HCT116 (cell line): ENCODE results near the gene FDXR. TPM values are rescaled to one million over a fixed set of nuclear protein-coding genes. Genes with fewer than 3 reads are reported as not detected.
A peak's percentile ranks its signal among the peaks of the same experiment; 100 is the strongest.

Source experiments
- ATAC-seq: fragments of 200-7000 bp; cut with Tn5 transposase; 2 replicates; pipeline ENCODE4 v1.9.1; 2020; ENCODE audit warnings: mild to moderate bottlenecking, moderate library complexity
- BruUV-seq: library from RNA; stranded (reverse); fragments of 400-500 nt; replicated peaks from 2 replicates; lab custom pipeline; 2021; lab: Mats Ljungman, UMichigan
- CTCF ChIA-PET: fragments of 300-600 bp; sonication (Branson Sonifier 250); formaldehyde crosslinking; loops from one replicate; lab custom pipeline; 2021; ENCODE audit warnings: antibody characterized with exemption; lab: Charles Lee
- POLR2A ChIA-PET: fragments of 300-600, 350-600 bp; sonication (Branson Sonifier 250); formaldehyde crosslinking; loops from one replicate; lab custom pipeline; 2021; ENCODE audit warnings: antibody characterized with exemption; lab: Charles Lee
- RAD21 ChIA-PET, 2 experiments: fragments of 300-600 bp; sonication (Branson Sonifier 250); formaldehyde crosslinking; loops; one replicate each; lab custom pipeline; 2023; ENCODE audit warnings: low total read pairs in 2 of 2; ENCODE audit not compliant: uncharacterized antibody in 2 of 2, unreplicated experiment in 2 of 2, low non-redundant PET in 1 of 2; lab: Charles Lee
- DNase-seq: peaks from one replicate; pipeline ENCODE4 v3.0.0-alpha.2; 2010; ENCODE audit warnings: low read depth, low spot score
- H2AFZ ChIP-seq: fragments of 200-600 bp; shearing (Covaris generic), sonication (generic); 2 replicates; pipeline ENCODE4 v1.6.1; 2017; ENCODE audit warnings: low read depth, mixed run types, mixed read lengths, antibody characterized with exemption, low read length; ENCODE audit not compliant: poor library complexity, severe bottlenecking
- H3K27ac ChIP-seq: 2 replicates; pipeline ENCODE4 v1.5.1; 2012; ENCODE audit warnings: low read depth, low read length
- H3K27me3 ChIP-seq: fragments of 200-600 bp; sonication (generic); 2 replicates; pipeline ENCODE4 v1.6.1; 2016; ENCODE audit warnings: mixed run types, low read length, mixed read lengths; ENCODE audit not compliant: insufficient read depth
- H3K36me3 ChIP-seq, 2 experiments: fragments of 200-500 bp in 1 of 2; fragments of 200-600 bp in 1 of 2; sonication (Bioruptor generic) in 1 of 2; sonication (generic) in 1 of 2; 2 replicates each; pipeline versions ENCODE4 v1.5.1 to v1.6.1; 2014 to 2016; ENCODE audit warnings: low read length in 2 of 2, inconsistent platforms in 1 of 2, mixed read lengths in 1 of 2, mixed run types in 1 of 2; ENCODE audit not compliant: insufficient read depth in 2 of 2, control insufficient read depth in 1 of 2
- H3K4me1 ChIP-seq, 2 experiments: fragments of 200-600 bp in 1 of 2; sonication (generic) in 1 of 2; 2 replicates each; pipeline versions ENCODE4 v1.5.1 to v1.6.1; 2012 to 2017; ENCODE audit warnings: low read length in 2 of 2, inconsistent platforms in 1 of 2, mild to moderate bottlenecking in 1 of 2, mixed read lengths in 1 of 2, mixed run types in 1 of 2, moderate library complexity in 1 of 2; ENCODE audit not compliant: insufficient read depth in 2 of 2, control insufficient read depth in 1 of 2
- H3K4me2 ChIP-seq: fragments of 200-600 bp; sonication (generic); 2 replicates; pipeline ENCODE4 v1.6.1; 2017; ENCODE audit warnings: mixed run types, low read length, mixed read lengths
- H3K4me3 ChIP-seq, 2 experiments: fragments of 200-600 bp in 1 of 2; sonication (generic) in 1 of 2; replicated peaks in 1 of 2; 2 replicates each; pipeline ENCODE4 v1.5.1; 2011 to 2016; ENCODE audit warnings: low read length in 2 of 2, control low read depth in 1 of 2, low read depth in 1 of 2, mild to moderate bottlenecking in 1 of 2, mixed read lengths in 1 of 2, mixed run types in 1 of 2
- H3K79me2 ChIP-seq: fragments of 200-600 bp; sonication (generic); 2 replicates; pipeline ENCODE4 v1.6.1; 2017; ENCODE audit warnings: mild to moderate bottlenecking, mixed run types, low read length, moderate library complexity, mixed read lengths; ENCODE audit not compliant: insufficient read depth
- H3K9ac ChIP-seq: fragments of 200-600 bp; sonication (generic); 2 replicates; pipeline ENCODE4 v1.6.1; 2016; ENCODE audit warnings: low read length, mixed read lengths
- H3K9me2 ChIP-seq: fragments of 200-600 bp; sonication (generic), shearing (Covaris generic); 2 replicates; pipeline ENCODE4 v1.6.1; 2017; ENCODE audit warnings: mixed run types, mild to moderate bottlenecking, moderate library complexity; ENCODE audit not compliant: insufficient read depth
- H3K9me3 ChIP-seq, 2 experiments: fragments of 200-500 bp in 1 of 2; fragments of 200-600 bp in 1 of 2; sonication (Bioruptor generic) in 1 of 2; sonication (generic) in 1 of 2; 2 replicates each; pipeline ENCODE4 v1.6.1; 2014 to 2017; ENCODE audit warnings: low read length in 2 of 2, mixed read lengths in 2 of 2, inconsistent platforms in 1 of 2, low read depth in 1 of 2, mild to moderate bottlenecking in 1 of 2, mixed run types in 1 of 2, moderate library complexity in 1 of 2; ENCODE audit not compliant: control insufficient read depth in 1 of 2, insufficient read depth in 1 of 2
- H4K20me1 ChIP-seq: fragments of 200-600 bp; sonication (generic), shearing (Covaris generic); 2 replicates; pipeline ENCODE4 v1.6.1; 2017; ENCODE audit warnings: mixed run types, mild to moderate bottlenecking, moderate library complexity; ENCODE audit not compliant: insufficient read depth
- CBX3 ChIP-seq: IDR thresholded peaks from 2 replicates; pipeline ENCODE4 v1.6.1; 2012; ENCODE audit warnings: low read depth
- CEBPB ChIP-seq: IDR thresholded peaks from 2 replicates; pipeline ENCODE4 v1.6.1; 2012; ENCODE audit warnings: low read depth
- EGR1 ChIP-seq: IDR thresholded peaks from 2 replicates; pipeline ENCODE4 v1.6.1; 2012; ENCODE audit warnings: low read depth
- ELF1 ChIP-seq: IDR thresholded peaks from 2 replicates; pipeline ENCODE4 v1.6.1; 2012; ENCODE audit warnings: low read depth, borderline replicate concordance
- EZH2 ChIP-seq: fragments of 200-600 bp; sonication (generic); IDR thresholded peaks from 2 replicates; pipeline ENCODE4 v1.6.1; 2017; ENCODE audit warnings: antibody characterized with exemption, mixed run types
- EZH2phosphoT487 ChIP-seq: fragments of 200-600 bp; IDR thresholded peaks from 2 replicates; pipeline ENCODE4 v1.6.1; 2018; ENCODE audit warnings: antibody characterized with exemption, borderline replicate concordance
- FOSL1 ChIP-seq: IDR thresholded peaks from 2 replicates; pipeline ENCODE4 v1.6.1; 2012; ENCODE audit warnings: low read depth
- JUND ChIP-seq: IDR thresholded peaks from 2 replicates; pipeline ENCODE4 v1.6.1; 2012
- POLR2A ChIP-seq: IDR thresholded peaks from 2 replicates; pipeline ENCODE4 v1.7.0; 2011; ENCODE audit warnings: borderline replicate concordance; ENCODE audit not compliant: insufficient read depth, insufficient read length; ENCODE audit errors: extremely low read depth
- SIN3A ChIP-seq: IDR thresholded peaks from 2 replicates; pipeline ENCODE4 v1.6.1; 2012; ENCODE audit warnings: low read depth
- SP1 ChIP-seq: IDR thresholded peaks from 2 replicates; pipeline ENCODE4 v1.6.1; 2012; ENCODE audit warnings: low read depth
- TCF7L2 ChIP-seq: IDR thresholded peaks from 2 replicates; pipeline ENCODE4 v1.7.0; 2011; ENCODE audit warnings: borderline replicate concordance, inconsistent platforms; ENCODE audit not compliant: insufficient read depth, insufficient read length; ENCODE audit errors: extremely low read depth
- YY1 ChIP-seq: IDR thresholded peaks from 2 replicates; pipeline ENCODE4 v1.6.1; 2011; ENCODE audit warnings: low read length, low read depth, moderate library complexity, mild to moderate bottlenecking; ENCODE audit not compliant: insufficient replicate concordance; ENCODE audit errors: extremely low read depth
- ZFX ChIP-seq: fragments of 450-650 bp; IDR thresholded peaks from 2 replicates; pipeline ENCODE4 v1.6.1; 2017
- ZNF274 ChIP-seq: fragments of 200-500 bp; sonication (Bioruptor generic); IDR thresholded peaks from 2 replicates; pipeline ENCODE4 v1.6.1; 2014; ENCODE audit warnings: mild to moderate bottlenecking, low read depth, low read length, inconsistent platforms
- intact Hi-C: fragments of 100-400 bp; cut with micrococcal nuclease; formaldehyde crosslinking; loops from 2 replicates; pipeline ENCODE4 v1.10.0; 2022
- total RNA-seq: library from RNA; stranded (reverse); gene quantifications from one replicate; pipeline ENCODE4 v1.2.1, GENCODE V29; 2021; ENCODE audit not compliant: unreplicated experiment
- TF ChIP-seq, protein P1 (sequence below): IDR thresholded peaks from 2 replicates; pipeline ENCODE4 v1.6.1; 2012
- TF ChIP-seq, protein P2 (sequence below), 3 experiments: fragments of 200-600 bp in 1 of 3; sonication (generic) in 1 of 3; IDR thresholded peaks in 2 of 3; conservative IDR thresholded peaks in 1 of 3; 2 replicates each; pipeline ENCODE4 v1.5.1; 2012 to 2017; ENCODE audit warnings: low read depth in 2 of 3, low read length in 2 of 3, antibody characterized with exemption in 1 of 3, borderline replicate concordance in 1 of 3, control low read depth in 1 of 3, mild to moderate bottlenecking in 1 of 3, mixed read lengths in 1 of 3, mixed run types in 1 of 3, moderate library complexity in 1 of 3; ENCODE audit not compliant: insufficient read depth in 1 of 3
- TF ChIP-seq, protein P3 (sequence below): IDR thresholded peaks from 2 replicates; pipeline ENCODE4 v1.6.1; 2012
- TF ChIP-seq, protein P4 (sequence below): IDR thresholded peaks from 2 replicates; pipeline ENCODE4 v1.6.1; 2012; ENCODE audit warnings: low read depth

Gene FDXR
- total RNA-seq, 1 experiment from 2014 or later: 98.8 TPM

DNA sequence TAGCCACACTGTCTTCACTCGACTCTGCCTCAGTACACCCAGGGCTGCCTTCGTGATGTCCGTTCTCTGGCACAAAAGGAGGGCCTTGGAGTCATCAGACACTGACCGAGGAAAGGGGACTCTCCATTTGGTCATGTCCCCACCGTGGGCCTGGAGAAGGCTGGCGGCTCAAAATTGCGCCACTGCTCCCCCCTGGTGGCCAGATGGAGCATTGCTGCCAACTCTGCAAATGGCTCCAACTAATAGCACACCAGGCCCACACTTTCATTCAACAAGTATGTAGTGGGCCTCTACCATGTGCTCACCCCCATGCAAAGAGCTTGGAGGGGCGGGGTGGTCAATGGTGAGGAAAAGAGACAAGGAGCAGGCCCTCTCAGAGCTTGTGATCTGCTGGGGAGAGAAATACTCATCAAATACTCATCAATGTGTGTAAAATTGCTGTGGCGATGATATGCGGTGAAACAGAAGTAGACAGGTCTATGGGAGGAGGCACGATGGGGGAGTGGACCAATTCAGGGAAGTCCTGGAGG lies 7.9 kb downstream of the FDXR start:
- TF ChIP-seq ZNF274: no peak
- TF ChIP-seq YY1: peak; percentile 37
- TF ChIP-seq, protein P1, sequence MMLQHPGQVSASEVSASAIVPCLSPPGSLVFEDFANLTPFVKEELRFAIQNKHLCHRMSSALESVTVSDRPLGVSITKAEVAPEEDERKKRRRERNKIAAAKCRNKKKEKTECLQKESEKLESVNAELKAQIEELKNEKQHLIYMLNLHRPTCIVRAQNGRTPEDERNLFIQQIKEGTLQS: no peak
- TF ChIP-seq CBX3: no peak
- no peak for TF ChIP-seq JUND
- no peak for TF ChIP-seq EZH2phosphoT487
- no peak for TF ChIP-seq SP1
- no peak for TF ChIP-seq FOSL1
- TF ChIP-seq EGR1: no peak
- TF ChIP-seq TCF7L2: no peak
- TF ChIP-seq, protein P2, sequence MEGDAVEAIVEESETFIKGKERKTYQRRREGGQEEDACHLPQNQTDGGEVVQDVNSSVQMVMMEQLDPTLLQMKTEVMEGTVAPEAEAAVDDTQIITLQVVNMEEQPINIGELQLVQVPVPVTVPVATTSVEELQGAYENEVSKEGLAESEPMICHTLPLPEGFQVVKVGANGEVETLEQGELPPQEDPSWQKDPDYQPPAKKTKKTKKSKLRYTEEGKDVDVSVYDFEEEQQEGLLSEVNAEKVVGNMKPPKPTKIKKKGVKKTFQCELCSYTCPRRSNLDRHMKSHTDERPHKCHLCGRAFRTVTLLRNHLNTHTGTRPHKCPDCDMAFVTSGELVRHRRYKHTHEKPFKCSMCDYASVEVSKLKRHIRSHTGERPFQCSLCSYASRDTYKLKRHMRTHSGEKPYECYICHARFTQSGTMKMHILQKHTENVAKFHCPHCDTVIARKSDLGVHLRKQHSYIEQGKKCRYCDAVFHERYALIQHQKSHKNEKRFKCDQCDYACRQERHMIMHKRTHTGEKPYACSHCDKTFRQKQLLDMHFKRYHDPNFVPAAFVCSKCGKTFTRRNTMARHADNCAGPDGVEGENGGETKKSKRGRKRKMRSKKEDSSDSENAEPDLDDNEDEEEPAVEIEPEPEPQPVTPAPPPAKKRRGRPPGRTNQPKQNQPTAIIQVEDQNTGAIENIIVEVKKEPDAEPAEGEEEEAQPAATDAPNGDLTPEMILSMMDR (IDR thresholded peaks at IDR 0.05 in 2 of 3, conservative IDR thresholded peaks at IDR 0.05 in 1 of 3; ENCODE audit: borderline replicate concordance in 1 of 3, insufficient read depth in 1 of 3, low read depth in 2 of 3, low read length in 2 of 3): peak; percentile 89 to 100 (median 100)
- no peak for TF ChIP-seq SIN3A
- no peak for TF ChIP-seq EZH2
- TF ChIP-seq CEBPB: no peak
- 0 out of 2 replicates have a peak, but pooled peaks have one; percentile 20 for TF ChIP-seq ZFX
- no peak for TF ChIP-seq ELF1
- TF ChIP-seq, protein P3, sequence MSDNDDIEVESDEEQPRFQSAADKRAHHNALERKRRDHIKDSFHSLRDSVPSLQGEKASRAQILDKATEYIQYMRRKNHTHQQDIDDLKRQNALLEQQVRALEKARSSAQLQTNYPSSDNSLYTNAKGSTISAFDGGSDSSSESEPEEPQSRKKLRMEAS: no peak
- TF ChIP-seq, protein P4, sequence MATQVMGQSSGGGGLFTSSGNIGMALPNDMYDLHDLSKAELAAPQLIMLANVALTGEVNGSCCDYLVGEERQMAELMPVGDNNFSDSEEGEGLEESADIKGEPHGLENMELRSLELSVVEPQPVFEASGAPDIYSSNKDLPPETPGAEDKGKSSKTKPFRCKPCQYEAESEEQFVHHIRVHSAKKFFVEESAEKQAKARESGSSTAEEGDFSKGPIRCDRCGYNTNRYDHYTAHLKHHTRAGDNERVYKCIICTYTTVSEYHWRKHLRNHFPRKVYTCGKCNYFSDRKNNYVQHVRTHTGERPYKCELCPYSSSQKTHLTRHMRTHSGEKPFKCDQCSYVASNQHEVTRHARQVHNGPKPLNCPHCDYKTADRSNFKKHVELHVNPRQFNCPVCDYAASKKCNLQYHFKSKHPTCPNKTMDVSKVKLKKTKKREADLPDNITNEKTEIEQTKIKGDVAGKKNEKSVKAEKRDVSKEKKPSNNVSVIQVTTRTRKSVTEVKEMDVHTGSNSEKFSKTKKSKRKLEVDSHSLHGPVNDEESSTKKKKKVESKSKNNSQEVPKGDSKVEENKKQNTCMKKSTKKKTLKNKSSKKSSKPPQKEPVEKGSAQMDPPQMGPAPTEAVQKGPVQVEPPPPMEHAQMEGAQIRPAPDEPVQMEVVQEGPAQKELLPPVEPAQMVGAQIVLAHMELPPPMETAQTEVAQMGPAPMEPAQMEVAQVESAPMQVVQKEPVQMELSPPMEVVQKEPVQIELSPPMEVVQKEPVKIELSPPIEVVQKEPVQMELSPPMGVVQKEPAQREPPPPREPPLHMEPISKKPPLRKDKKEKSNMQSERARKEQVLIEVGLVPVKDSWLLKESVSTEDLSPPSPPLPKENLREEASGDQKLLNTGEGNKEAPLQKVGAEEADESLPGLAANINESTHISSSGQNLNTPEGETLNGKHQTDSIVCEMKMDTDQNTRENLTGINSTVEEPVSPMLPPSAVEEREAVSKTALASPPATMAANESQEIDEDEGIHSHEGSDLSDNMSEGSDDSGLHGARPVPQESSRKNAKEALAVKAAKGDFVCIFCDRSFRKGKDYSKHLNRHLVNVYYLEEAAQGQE: no peak
- TF ChIP-seq POLR2A: no peak
- ATAC-seq (peak; percentile 80), DNase-seq (peak; percentile 44)
- H3K4me1 ChIP-seq: peaks cover 0 to 17% of the 10 kb centered on the region in 2 experiments; a peak in 1 of 4 replicates
- CTCF ChIA-PET: interaction anchor here (0.6 to 2.1 kb wide), 9 partner anchors 8 to 299 kb away, joined by 4 to 15 read pairs (median 5); partner anchors contain the start of gene FDXR
- H3K79me2 ChIP-seq: no peaks in the 10 kb centered on the region
- no peaks in the 10 kb centered on the region for H3K9me2 ChIP-seq
- H3K36me3 ChIP-seq: peaks cover 7 to 15% of the 10 kb centered on the region in 2 experiments; a peak in 3 of 4 replicates
- no TSS peak for BruUV-seq
- no peaks in the 10 kb centered on the region for H4K20me1 ChIP-seq
- no peak overlapping the region for H3K4me3 ChIP-seq
- POLR2A ChIA-PET: interaction anchor here (3.0 kb wide), 1 partner anchor 9 kb away, joined by 23 read pairs; the partner anchor contains the start of gene FDXR
- no peak overlapping the region for H2AFZ ChIP-seq
- H3K27me3 ChIP-seq: no peaks in the 10 kb centered on the region
- intact Hi-C loops: loop anchor here (2.0 kb wide), 2 partner anchors 120 to 208 kb away; no protein-coding TSS in a partner anchor
- peak overlapping the region; percentile 23; the same call in 1 of the 2 replicates for H3K9ac ChIP-seq
- peak overlapping the region; percentile 7 for H3K27ac ChIP-seq
- H3K9me3 ChIP-seq: no peaks in the 10 kb centered on the region
- RAD21 ChIA-PET: interaction anchor here in 1 of 2 experiments (1.2 to 1.3 kb wide), 2 partner anchors 22 to 93 kb away, joined by 3 to 5 read pairs; no protein-coding TSS in a partner anchor
- no peak overlapping the region for H3K4me2 ChIP-seq
